Smooth muscle cell (in vitro differentiated cells): ENCODE data around the gene VPS51. TPM values are rescaled to one million over a fixed set of nuclear protein-coding genes. Genes with fewer than 3 reads are reported as not detected.

Experiments
- DNase-seq: peaks from one replicate; lab custom pipeline; 2025; ENCODE audit not compliant: unreplicated experiment; lab: John Stamatoyannopoulos, UW
- H2AFZ ChIP-seq: fragments of 200-600 bp; sonication (generic); 2 replicates; pipeline ENCODE4 v1.6.0; 2016; ENCODE audit warnings: antibody characterized with exemption, low read depth, mild to moderate bottlenecking
- H3F3A ChIP-seq: fragments of 200-600 bp; sonication (generic); 2 replicates; pipeline ENCODE4 v1.6.0; 2017; ENCODE audit warnings: antibody characterized with exemption, low read depth
- H3K27ac ChIP-seq: fragments of 200-600 bp; sonication (generic); 2 replicates; pipeline ENCODE4 v1.5.1; 2016; ENCODE audit warnings: low read depth, mild to moderate bottlenecking
- H3K27me3 ChIP-seq: fragments of 200-600 bp; sonication (generic); 2 replicates; pipeline ENCODE4 v1.6.1; 2016; ENCODE audit warnings: low read depth, mild to moderate bottlenecking
- H3K36me3 ChIP-seq: fragments of 200-600 bp; sonication (generic); 2 replicates; pipeline ENCODE4 v1.5.1; 2016; ENCODE audit warnings: low read depth
- H3K4me1 ChIP-seq: fragments of 200-600 bp; sonication (generic); 2 replicates; pipeline ENCODE4 v1.5.1; 2016; ENCODE audit warnings: low read depth
- H3K4me2 ChIP-seq: fragments of 200-600 bp; sonication (generic); 2 replicates; pipeline ENCODE4 v1.6.0; 2016; ENCODE audit warnings: mild to moderate bottlenecking
- H3K4me3 ChIP-seq: fragments of 200-600 bp; sonication (generic); 2 replicates; pipeline ENCODE4 v1.5.1; 2016; ENCODE audit warnings: mild to moderate bottlenecking
- H3K79me2 ChIP-seq: fragments of 200-600 bp; sonication (generic); 2 replicates; pipeline ENCODE4 v1.6.0; 2016; ENCODE audit warnings: low read depth, mild to moderate bottlenecking
- H3K9ac ChIP-seq: fragments of 200-600 bp; sonication (generic); 2 replicates; pipeline ENCODE4 v1.6.0; 2016; ENCODE audit warnings: low read depth
- H3K9me3 ChIP-seq: fragments of 200-600 bp; sonication (generic); replicated peaks from 2 replicates; pipeline ENCODE4 v1.5.1; 2016; ENCODE audit warnings: low read depth
- H4K20me1 ChIP-seq: fragments of 200-600 bp; sonication (generic); 2 replicates; pipeline ENCODE4 v1.6.0; 2016; ENCODE audit warnings: low read depth
- WGBS: methylation state at CpG from one replicate; pipeline ENCODE4 v1.1.7; 2016; ENCODE audit warnings: low lambda C conversion rate; 5-methylcytosine and 5-hydroxymethylcytosine counted together
- microRNA-seq: library from miRNA; unstranded; fragments of <30 nt; microRNA quantifications from one replicate; pipeline ENCODE4, GENCODE V29; 2016; ENCODE audit warnings: borderline number of aligned reads
- polyA plus RNA-seq: library from polyadenylated mRNA; unstranded; fragments of >200 nt; fragmentation: Nextera tagmentation; extraction: Ambion mirVana; gene quantifications from 2 replicates; pipeline ENCODE4 v1.2.1, GENCODE V29; 2016
- small RNA-seq: library from RNA; depleted of rRNA; stranded (forward); fragments of <200 nt; gene quantifications from one replicate; pipeline ENCODE3, GENCODE V24; 2014
- total RNA-seq: library from RNA; depleted of rRNA; stranded (reverse); fragments of >200 nt; gene quantifications from 2 replicates; pipeline ENCODE4 v1.2.3, GENCODE V29; 2014
- TF ChIP-seq, protein P1 (sequence below): fragments of 200-600 bp; sonication (generic); IDR thresholded peaks from 2 replicates; pipeline ENCODE4 v1.5.1; 2017; ENCODE audit warnings: borderline replicate concordance, mild to moderate bottlenecking, antibody characterized with exemption; ENCODE audit not compliant: insufficient read depth, poor library complexity, severe bottlenecking

Gene VPS51
- total and polyA plus RNA-seq, 2 experiments from 2014 or later: 55.2 to 154 TPM

GRCh38 chr11:65159012-65159411, 63.0 kb downstream of the VPS51 start:
- Histone ChIP-seq H3F3A (no peaks in the 10 kb centered on the region), H3K4me2 (no peak overlapping the region), H3K9ac (no peak overlapping the region), H3K9me3 (no peaks in the 10 kb centered on the region), H3K4me1 (no peaks in the 10 kb centered on the region), H3K4me3 (no peak overlapping the region), H3K27me3 (no peaks in the 10 kb centered on the region), H3K36me3 (no peaks in the 10 kb centered on the region), H3K27ac (no peak overlapping the region), H3K79me2 (no peaks in the 10 kb centered on the region), H4K20me1 (no peaks in the 10 kb centered on the region), H2AFZ (no peak overlapping the region)
- WGBS: 80% methylated on average over 5 of the region's 5 CpGs
- TF ChIP-seq, protein P1, sequence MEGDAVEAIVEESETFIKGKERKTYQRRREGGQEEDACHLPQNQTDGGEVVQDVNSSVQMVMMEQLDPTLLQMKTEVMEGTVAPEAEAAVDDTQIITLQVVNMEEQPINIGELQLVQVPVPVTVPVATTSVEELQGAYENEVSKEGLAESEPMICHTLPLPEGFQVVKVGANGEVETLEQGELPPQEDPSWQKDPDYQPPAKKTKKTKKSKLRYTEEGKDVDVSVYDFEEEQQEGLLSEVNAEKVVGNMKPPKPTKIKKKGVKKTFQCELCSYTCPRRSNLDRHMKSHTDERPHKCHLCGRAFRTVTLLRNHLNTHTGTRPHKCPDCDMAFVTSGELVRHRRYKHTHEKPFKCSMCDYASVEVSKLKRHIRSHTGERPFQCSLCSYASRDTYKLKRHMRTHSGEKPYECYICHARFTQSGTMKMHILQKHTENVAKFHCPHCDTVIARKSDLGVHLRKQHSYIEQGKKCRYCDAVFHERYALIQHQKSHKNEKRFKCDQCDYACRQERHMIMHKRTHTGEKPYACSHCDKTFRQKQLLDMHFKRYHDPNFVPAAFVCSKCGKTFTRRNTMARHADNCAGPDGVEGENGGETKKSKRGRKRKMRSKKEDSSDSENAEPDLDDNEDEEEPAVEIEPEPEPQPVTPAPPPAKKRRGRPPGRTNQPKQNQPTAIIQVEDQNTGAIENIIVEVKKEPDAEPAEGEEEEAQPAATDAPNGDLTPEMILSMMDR: no peak
- no peak for DNase-seq

GRCh38 chr11:65160643-65161042, 64.6 kb downstream of the VPS51 start:
- WGBS: 80% methylated on average over 3 of the region's 3 CpGs
- Histone ChIP-seq H4K20me1 (no peaks in the 10 kb centered on the region), H3F3A (no peaks in the 10 kb centered on the region), H3K4me1 (no peaks in the 10 kb centered on the region), H3K36me3 (no peaks in the 10 kb centered on the region), H2AFZ (no peak overlapping the region), H3K4me2 (no peak overlapping the region), H3K79me2 (no peaks in the 10 kb centered on the region), H3K4me3 (no peak overlapping the region), H3K9ac (no peak overlapping the region), H3K27me3 (no peaks in the 10 kb centered on the region), H3K9me3 (no peaks in the 10 kb centered on the region), H3K27ac (no peak overlapping the region)
- TF ChIP-seq, protein P1: no peak
- no peak for DNase-seq

Small RNA genes within 50 kb of the gene (microRNA-seq; reads per million reads assigned to microRNA genes)
- 4.1 reads per million for gene MIR6751

Small RNA genes within 50 kb of the gene (small RNA-seq; reads per million reads assigned to genes)
- gene HIGD1AP10: 0.18 reads per million
- not detected for gene PDCL2P2
- 0.11 reads per million for gene RNU2-23P

Other genes with a start within 250 kb of the VPS51 start
- 30.9 and 59.8 TPM in 2 replicates for gene EHD1, start 217.6 kb upstream of the VPS51 start, total RNA-seq
- 42.8 and 46.7 TPM in 2 replicates for gene EHD1, start 217.6 kb upstream of the VPS51 start, polyA plus RNA-seq
- 4.8 and 4.9 TPM in 2 replicates for gene ATG2A, start 179.0 kb upstream of the VPS51 start, total RNA-seq
- gene ATG2A, start 179.0 kb upstream of the VPS51 start, polyA plus RNA-seq: 6.2 and 8.6 TPM in 2 replicates
- gene PPP2R5B, start 171.5 kb upstream of the VPS51 start, total RNA-seq: 14.9 and 20.7 TPM in 2 replicates
- 32.7 and 36.6 TPM in 2 replicates for gene PPP2R5B, start 171.5 kb upstream of the VPS51 start, polyA plus RNA-seq
- gene GPHA2, start 160.3 kb upstream of the VPS51 start, total RNA-seq: not detected in 2 replicates
- gene GPHA2, start 160.3 kb upstream of the VPS51 start, polyA plus RNA-seq: 0.40 TPM in 1 of 2 replicates, not detected in the other
- not detected in 2 replicates for gene MAJIN, start 124.1 kb upstream of the VPS51 start, total RNA-seq
- not detected in 2 replicates for gene MAJIN, start 124.1 kb upstream of the VPS51 start, polyA plus RNA-seq
- not detected in 2 replicates for gene BATF2, start 99.2 kb upstream of the VPS51 start, total RNA-seq
- gene BATF2, start 99.2 kb upstream of the VPS51 start, polyA plus RNA-seq: 0.41 TPM in 1 of 2 replicates, not detected in the other
- 61.0 and 83.3 TPM in 2 replicates for gene ARL2, start 82.1 kb upstream of the VPS51 start, total RNA-seq
- 116 and 122 TPM in 2 replicates for gene ARL2, start 82.1 kb upstream of the VPS51 start, polyA plus RNA-seq
- 9.4 and 14.8 TPM in 2 replicates for gene SNX15, start 68.8 kb upstream of the VPS51 start, total RNA-seq
- 24.7 and 25.1 TPM in 2 replicates for gene SNX15, start 68.8 kb upstream of the VPS51 start, polyA plus RNA-seq
- gene SAC3D1, start 55.0 kb upstream of the VPS51 start, total RNA-seq: 7.4 and 7.6 TPM in 2 replicates
- gene SAC3D1, start 55.0 kb upstream of the VPS51 start, polyA plus RNA-seq: 26.2 and 33.3 TPM in 2 replicates
- 1.0 and 1.8 TPM in 2 replicates for gene NAALADL1, start 37.7 kb upstream of the VPS51 start, total RNA-seq
- 2.0 and 7.0 TPM in 2 replicates for gene NAALADL1, start 37.7 kb upstream of the VPS51 start, polyA plus RNA-seq
- gene CDCA5, start 12.2 kb upstream of the VPS51 start, total RNA-seq: 8.0 and 8.3 TPM in 2 replicates
- gene CDCA5, start 12.2 kb upstream of the VPS51 start, polyA plus RNA-seq: 8.5 and 11.2 TPM in 2 replicates
- gene ZFPL1, start 12.0 kb upstream of the VPS51 start, total RNA-seq: 49.1 and 91.0 TPM in 2 replicates
- 81.0 and 87.1 TPM in 2 replicates for gene ZFPL1, start 12.0 kb upstream of the VPS51 start, polyA plus RNA-seq
- 16.8 and 26.9 TPM in 2 replicates for gene TM7SF2, start 15.7 kb downstream of the VPS51 start, total RNA-seq
- 17.4 and 43.1 TPM in 2 replicates for gene TM7SF2, start 15.7 kb downstream of the VPS51 start, polyA plus RNA-seq
- gene ZNHIT2, start 21.5 kb downstream of the VPS51 start, total RNA-seq: 9.1 and 13.8 TPM in 2 replicates
- gene ZNHIT2, start 21.5 kb downstream of the VPS51 start, polyA plus RNA-seq: 14.5 and 19.5 TPM in 2 replicates
- gene FAU, start 25.9 kb downstream of the VPS51 start, total RNA-seq: 373 and 509 TPM in 2 replicates
- 537 and 578 TPM in 2 replicates for gene FAU, start 25.9 kb downstream of the VPS51 start, polyA plus RNA-seq
- 28.2 and 43.0 TPM in 2 replicates for gene MRPL49, start 26.1 kb downstream of the VPS51 start, total RNA-seq
- 53.2 and 55.4 TPM in 2 replicates for gene MRPL49, start 26.1 kb downstream of the VPS51 start, polyA plus RNA-seq
- gene SYVN1, start 38.3 kb downstream of the VPS51 start, total RNA-seq: 39.9 and 52.0 TPM in 2 replicates
- 30.0 and 32.0 TPM in 2 replicates for gene SYVN1, start 38.3 kb downstream of the VPS51 start, polyA plus RNA-seq
- not detected in 2 replicates for gene SPDYC, start 74.0 kb downstream of the VPS51 start, total RNA-seq
- not detected in 2 replicates for gene SPDYC, start 74.0 kb downstream of the VPS51 start, polyA plus RNA-seq
- gene CAPN1, start 85.7 kb downstream of the VPS51 start, total RNA-seq: 93.0 and 126 TPM in 2 replicates
- 109 and 149 TPM in 2 replicates for gene CAPN1, start 85.7 kb downstream of the VPS51 start, polyA plus RNA-seq
- 2.5 and 4.4 TPM in 2 replicates for gene POLA2, start 165.7 kb downstream of the VPS51 start, total RNA-seq
- 8.4 and 9.2 TPM in 2 replicates for gene POLA2, start 165.7 kb downstream of the VPS51 start, polyA plus RNA-seq
- gene CDC42EP2, start 218.7 kb downstream of the VPS51 start, total RNA-seq: 0.94 and 4.0 TPM in 2 replicates
- 7.8 and 13.0 TPM in 2 replicates for gene CDC42EP2, start 218.7 kb downstream of the VPS51 start, polyA plus RNA-seq
- gene DPF2, start 237.6 kb downstream of the VPS51 start, total RNA-seq: 40.1 and 40.5 TPM in 2 replicates
- gene DPF2, start 237.6 kb downstream of the VPS51 start, polyA plus RNA-seq: 69.4 and 82.1 TPM in 2 replicates